HepG2 (cell line): ENCODE results near the gene C14orf119. TPM values are rescaled to one million over a fixed set of nuclear protein-coding genes. Genes with fewer than 3 reads are reported as not detected.

Experiments used
- ATAC-seq: fragments of 200-7000 bp; cut with Tn5 transposase; 3 replicates; pipeline ENCODE4 v1.9.1; 2020; ENCODE audit warnings: mild to moderate bottlenecking, moderate library complexity
- Bru-seq: library from RNA; stranded (reverse); fragments of 400-500 nt; gene quantifications from one replicate; lab custom pipeline; 2021; lab: Mats Ljungman, UMichigan
- BruChase-seq, 2 experiments: library from RNA; stranded (reverse); fragments of 400-500 nt; gene quantifications; one replicate each; lab custom pipeline; 2021; lab: Mats Ljungman, UMichigan
- BruUV-seq: library from RNA; stranded (reverse); fragments of 400-500 nt; replicated peaks from 2 replicates; lab custom pipeline; 2021; lab: Mats Ljungman, UMichigan
- CTCF ChIA-PET: fragments of 300-600 bp; formaldehyde crosslinking; extraction: SDS; loops from one replicate; lab custom pipeline; 2021; ENCODE audit warnings: low total read pairs, inconsistent platforms, low intra/inter-chr PET ratio; lab: Yijun Ruan, JAX
- POLR2A ChIA-PET: fragments of 350-600 bp; sonication (Branson Sonifier 250); formaldehyde crosslinking; loops from one replicate; lab custom pipeline; 2020; ENCODE audit warnings: antibody characterized with exemption, inconsistent platforms; lab: Yijun Ruan, JAX
- DNase-seq: peaks from one replicate; pipeline ENCODE4 v3.0.0-alpha.2; 2015; ENCODE audit warnings: low spot score
- FAIRE-seq: peaks from 3 replicates; lab custom pipeline; 2011; peaks lifted over from hg19 to GRCh38; lab: Jason Lieb, UNC
- H2AFZ ChIP-seq: one replicate; pipeline ENCODE4 v1.6.1; 2011; ENCODE audit warnings: low read length, inconsistent platforms
- H3K27ac ChIP-seq: fragments of 300-600 bp; 3 replicates; pipeline ENCODE4 v1.8.0; 2011; ENCODE audit warnings: mixed run types, mild to moderate bottlenecking, mixed read lengths, low read length, inconsistent platforms; ENCODE audit not compliant: insufficient read depth; ENCODE audit errors: extremely low read length
- H3K27me3 ChIP-seq, 2 experiments: fragments of 200-600 bp in 1 of 2; 2 replicates in 1 of 2; 3 replicates in 1 of 2; pipeline versions ENCODE4 v1.6.0 to v1.8.0; 2011; ENCODE audit warnings: low read length in 2 of 2, mild to moderate bottlenecking in 2 of 2, moderate library complexity in 2 of 2, inconsistent platforms in 1 of 2; ENCODE audit not compliant: insufficient read depth in 2 of 2, control insufficient read depth in 1 of 2
- H3K36me3 ChIP-seq, 2 experiments: fragments of 200-600 bp in 1 of 2; replicated peaks in 1 of 2; 2 replicates in 1 of 2; 3 replicates in 1 of 2; pipeline versions ENCODE4 v1.5.1 to v1.8.0; 2011; ENCODE audit warnings: low read length in 2 of 2, inconsistent platforms in 1 of 2; ENCODE audit not compliant: insufficient read depth in 2 of 2, control insufficient read depth in 1 of 2
- H3K4me1 ChIP-seq: 2 replicates; pipeline ENCODE4 v1.5.1; 2012; ENCODE audit warnings: low read length, inconsistent platforms; ENCODE audit not compliant: insufficient read depth
- H3K4me2 ChIP-seq: 2 replicates; pipeline ENCODE4 v1.6.0; 2011; ENCODE audit warnings: low read depth, low read length, inconsistent platforms
- H3K4me3 ChIP-seq, 3 experiments: fragments of 200-600 bp in 1 of 3; sonication (generic), shearing (Covaris generic) in 1 of 3; replicated peaks in 1 of 3; 2 replicates each; pipeline ENCODE4 v1.5.1; 2011 to 2016; ENCODE audit warnings: low read length in 3 of 3, inconsistent platforms in 2 of 3, low read depth in 2 of 3, mild to moderate bottlenecking in 2 of 3, control low read depth in 1 of 3, mixed read lengths in 1 of 3; ENCODE audit not compliant: insufficient read depth in 1 of 3
- H3K79me2 ChIP-seq: one replicate; pipeline ENCODE4 v1.6.1; 2011; ENCODE audit warnings: low read length, inconsistent platforms; ENCODE audit not compliant: insufficient read depth
- H3K9ac ChIP-seq: 2 replicates; pipeline ENCODE4 v1.6.0; 2011; ENCODE audit warnings: mild to moderate bottlenecking, low read depth, low read length, inconsistent platforms; ENCODE audit not compliant: insufficient read depth
- H3K9me3 ChIP-seq: 2 replicates; pipeline ENCODE4 v1.5.1; 2012; ENCODE audit warnings: mild to moderate bottlenecking, low read length
- H4K20me1 ChIP-seq: 2 replicates; pipeline ENCODE4 v1.6.0; 2011; ENCODE audit warnings: inconsistent platforms, mild to moderate bottlenecking, low read length, moderate library complexity; ENCODE audit not compliant: insufficient read depth
- BCL6 ChIP-seq: IDR thresholded peaks from 2 replicates; pipeline ENCODE4 v1.6.1; 2016; ENCODE audit warnings: missing genetic modification reagents, missing compliant biosample characterization
- MAF1 ChIP-seq: sonication (generic); formaldehyde crosslinking; IDR thresholded peaks from 2 replicates; pipeline ENCODE4 v1.5.0; 2020; ENCODE audit warnings: missing genetic modification reagents, borderline replicate concordance
- PHF5A ChIP-seq: IDR thresholded peaks from one replicate; pipeline ENCODE4 v1.6.1; 2018; ENCODE audit warnings: low read depth, missing genetic modification reagents; ENCODE audit not compliant: unreplicated experiment
- RORA ChIP-seq: sonication (generic); formaldehyde crosslinking; IDR thresholded peaks from 2 replicates; pipeline ENCODE4 v1.5.0; 2020; ENCODE audit warnings: mild to moderate bottlenecking, missing genetic modification reagents, moderate library complexity
- WGBS: methylation state at CpG from one replicate; pipeline ENCODE4 v1.1.6; 2017; ENCODE audit warnings: low lambda C conversion rate; 5-methylcytosine and 5-hydroxymethylcytosine counted together
- in situ Hi-C: cut with HindIII; loops from 2 replicates; pipeline ENCODE4 v1.10.0; 2017; ENCODE audit warnings: low pct_unique_long_range_greater_than_20kb; ENCODE audit not compliant: extremely low pct_ligation_motif_present
- intact Hi-C: fragments of 100-400 bp; cut with micrococcal nuclease; formaldehyde crosslinking; loops from one replicate; pipeline ENCODE4 v1.10.0; 2022; ENCODE audit not compliant: unreplicated experiment
- long read RNA-seq, 2 experiments: library from RNA in 1 of 2; library from polyadenylated mRNA in 1 of 2; stranded (forward) in 1 of 2; unstranded in 1 of 2; transcript quantifications; one replicate each; pipeline ENCODE4 v2.0.0, GENCODE V29; 2019 to 2022
- polyA minus RNA-seq, 3 experiments: library from RNA; depleted of rRNA, polyadenylated mRNA; stranded (reverse); fragments of >200 nt; gene quantifications; 2 replicates each; pipeline ENCODE4 v1.2.3, GENCODE V29; 2011; ENCODE audit warnings: low replicate concordance in 1 of 3
- polyA plus RNA-seq, 8 experiments: library from polyadenylated mRNA; depleted of rRNA in 3 of 8; stranded (reverse) in 7 of 8; unstranded in 1 of 8; fragments of >200 nt; fragmentation: Illumina TruSeq in 4 of 8; extraction: Trizol in 4 of 8; gene quantifications; 2 replicates each; pipeline versions ENCODE4 v1.2.1 to v1.2.3, GENCODE V29; 2011 to 2016; ENCODE audit warnings: low read depth in 4 of 8, missing spikeins in 1 of 8, mixed read lengths in 1 of 8; ENCODE audit not compliant: insufficient read depth in 1 of 8
- total RNA-seq, 5 experiments: library from RNA; depleted of rRNA; stranded (reverse); fragments of >200 nt; fragmentation: Illumina TruSeq; extraction: Trizol; gene quantifications; 2 replicates each; pipeline ENCODE4 v1.2.3, GENCODE V29; 2016; ENCODE audit warnings: low read depth in 1 of 5
- TF ChIP-seq, protein P1 (sequence below): sonication (generic); formaldehyde crosslinking; IDR thresholded peaks from 2 replicates; pipeline ENCODE4 v1.4.0; 2020; ENCODE audit warnings: missing genetic modification reagents

C14orf119 gene, protein sequence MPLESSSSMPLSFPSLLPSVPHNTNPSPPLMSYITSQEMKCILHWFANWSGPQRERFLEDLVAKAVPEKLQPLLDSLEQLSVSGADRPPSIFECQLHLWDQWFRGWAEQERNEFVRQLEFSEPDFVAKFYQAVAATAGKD
- total RNA-seq (2016; rRNA removed; fragmentation: Illumina TruSeq; extraction: Trizol) (206 and 299 TPM in 2 replicates), polyA plus RNA-seq (2011; rRNA removed) (104 and 117 TPM in 2 replicates), polyA minus RNA-seq (2011; rRNA and poly(A)+ RNA removed; ENCODE audit: low replicate concordance) (101 and 161 TPM in 2 replicates), Bru-seq, nascent RNA (percentile 92 among the genes with signal in this experiment), BruChase-seq, experiment 1, labeled RNA remaining after a 6-hour chase (percentile 86 among the genes with signal in this experiment), BruChase-seq, experiment 2, labeled RNA remaining after a 2-hour chase (percentile 93 among the genes with signal in this experiment)
- total RNA-seq (2016; cell fraction: cytosol; rRNA removed; fragmentation: Illumina TruSeq; extraction: Trizol; ENCODE audit: low read depth) = 51.0 and 54.6 TPM in 2 replicates
- 204 and 326 TPM in 2 replicates for total RNA-seq (2016; cell fraction: insoluble cytoplasmic fraction; rRNA removed; fragmentation: Illumina TruSeq; extraction: Trizol)
- total RNA-seq (2016; cell fraction: membrane; rRNA removed; fragmentation: Illumina TruSeq; extraction: Trizol) = 66.2 and 72.9 TPM in 2 replicates
- 67.0 and 72.0 TPM in 2 replicates for total RNA-seq (2016; cell fraction: nucleus; rRNA removed; fragmentation: Illumina TruSeq; extraction: Trizol)
- polyA plus RNA-seq (2011; cell fraction: cytosol; rRNA removed) = 125 and 157 TPM in 2 replicates
- 52.9 and 72.4 TPM in 2 replicates for polyA plus RNA-seq (2011; cell fraction: nucleus; rRNA removed)
- polyA plus RNA-seq (2012) = 79.1 and 104 TPM in 2 replicates
- 39.1 and 40.5 TPM in 2 replicates for polyA plus RNA-seq (2016; cell fraction: cytosol; fragmentation: Illumina TruSeq; extraction: Trizol; ENCODE audit: low read depth)
- polyA plus RNA-seq (2016; cell fraction: insoluble cytoplasmic fraction; fragmentation: Illumina TruSeq; extraction: Trizol; ENCODE audit: low read depth) = 290 and 316 TPM in 2 replicates
- polyA plus RNA-seq (2016; cell fraction: membrane; fragmentation: Illumina TruSeq; extraction: Trizol; ENCODE audit: low read depth) = 46.1 and 51.5 TPM in 2 replicates
- 112 and 120 TPM in 2 replicates for polyA plus RNA-seq (2016; cell fraction: nucleus; fragmentation: Illumina TruSeq; extraction: Trizol; ENCODE audit: insufficient read depth, low read depth)
- 54.7 and 61.1 TPM in 2 replicates for polyA minus RNA-seq (2011; cell fraction: cytosol; rRNA and poly(A)+ RNA removed)
- 24.1 and 38.5 TPM in 2 replicates for polyA minus RNA-seq (2011; cell fraction: nucleus; rRNA and poly(A)+ RNA removed)
- long read RNA-seq, experiment 1, transcript C14orf119-201 (2 exons, 3,660 nt) = major isoform, 310 of 337 reads
- long read RNA-seq, experiment 1, partial matches to known transcripts = 0 of 337 reads
- long read RNA-seq, experiment 1, other reads (novel, unspliced or antisense) = 23 of 337 reads
- long read RNA-seq, experiment 2, transcript C14orf119-202 (2 exons, 725 nt) = minor isoform, 5 of 394 reads
- long read RNA-seq, experiment 2, transcript C14orf119-201 (2 exons, 3,660 nt) = major isoform, 309 of 394 reads
- long read RNA-seq, experiment 2, partial matches to known transcripts = 0 of 394 reads
- long read RNA-seq, experiment 2, other reads (novel, unspliced or antisense) = 80 of 394 reads

DNA sequence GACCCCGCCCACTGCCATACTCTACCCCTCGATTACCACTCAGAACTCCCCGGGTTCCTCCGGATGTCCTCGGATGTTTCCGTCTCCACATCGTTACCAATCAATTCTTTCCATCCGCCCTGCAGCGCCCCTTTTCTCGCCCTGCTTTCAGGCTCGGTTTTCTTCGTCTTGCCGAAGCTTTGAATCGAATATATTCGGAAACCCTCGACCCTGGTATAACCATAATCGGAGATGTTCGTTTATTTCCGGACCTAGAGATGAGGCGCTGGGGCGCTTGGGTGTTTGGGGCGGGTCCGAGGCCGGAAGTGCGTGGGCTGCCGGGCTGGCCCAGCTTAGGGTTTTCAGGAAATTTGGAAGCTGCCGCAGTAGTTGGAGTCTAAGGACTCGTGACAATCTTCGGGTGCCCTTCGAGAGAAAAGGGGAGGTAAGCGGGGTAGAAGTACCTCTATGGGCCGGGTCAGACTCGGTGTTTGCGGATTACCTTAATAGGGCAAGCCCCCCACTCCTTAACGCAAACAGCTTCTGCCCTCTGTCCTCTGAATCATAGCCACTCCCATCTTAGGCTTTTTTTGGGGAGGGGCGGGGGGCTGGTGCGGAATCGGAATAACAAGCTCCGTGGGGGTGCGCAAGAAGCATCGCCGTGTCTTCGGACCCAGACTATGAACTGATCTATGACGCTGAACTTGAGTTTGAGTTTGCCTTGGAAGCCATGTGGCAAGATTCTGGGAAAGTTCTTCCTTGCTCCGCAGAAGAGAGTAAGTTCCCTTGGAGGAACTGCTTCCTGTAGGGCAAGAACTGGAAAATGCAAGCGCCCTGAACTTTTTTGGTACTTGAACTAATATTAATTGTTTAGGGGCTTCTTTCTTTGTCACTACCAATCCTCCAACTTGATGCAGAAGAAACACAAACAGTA, at the start of gene C14orf119:
Gene C14orf119 (plus strand): TSS at position 310 of the 913 bp plus-strand sequence. CDS start 2,154 bp downstream, outside the sequence.
- DNase-seq (peak; percentile 100), ATAC-seq (peak; percentile 92), FAIRE-seq (peak; percentile 97)
- Histone ChIP-seq H3K9me3 (no peaks in the 10 kb centered on the region), H3K36me3 (peaks cover 25 to 53% of the 10 kb centered on the region in 2 experiments), H3K27ac (peak within 1 kb of the TSS; percentile 89), H3K4me1 (peaks cover 37% of the 10 kb centered on the region), H3K27me3 (no peaks in the 10 kb centered on the region; a peak in 1 of 5 replicates), H3K4me3 (peak within 1 kb of the TSS; percentile 71 to 96 (median 95)), H3K79me2 (peaks cover 69% of the 10 kb centered on the region), H4K20me1 (peaks cover 26% of the 10 kb centered on the region), H2AFZ (peak within 1 kb of the TSS; percentile 54), H3K4me2 (peak within 1 kb of the TSS; percentile 83), H3K9ac (peak within 1 kb of the TSS; percentile 96)
- BruUV-seq = TSS peak; percentile 81
- WGBS = under 1% methylated on average over 46 of the region's 46 CpGs
- ChIA-PET CTCF (interaction anchor here (1.9 to 3.0 kb wide), 3 partner anchors 18 to 27 kb away, joined by 7 to 20 read pairs (median 7); no protein-coding TSS in a partner anchor), POLR2A (interaction anchor here (0.6 to 3.6 kb wide), 110 partner anchors 10 to 1941 kb away, joined by 3 to 146 read pairs (median 5); partner anchors contain the start of genes AJUBA, BCL2L2, CARMIL3 and CBLN3)
- intact Hi-C loops (loop anchor here (1.0 to 10.0 kb wide), 3 partner anchors 61 to 1019 kb away; partner anchors contain the start of genes DCAF11, HOMEZ, NRL and PSMB5), in situ Hi-C loops (no loop called here)
- TF ChIP-seq MAF1 (CRISPR knock-in tag) (peak; percentile 64), PHF5A (no peak), BCL6 (CRISPR knock-in tag) (peak; percentile 90), RORA (CRISPR knock-in tag) (no peak)
- TF ChIP-seq, protein P1, sequence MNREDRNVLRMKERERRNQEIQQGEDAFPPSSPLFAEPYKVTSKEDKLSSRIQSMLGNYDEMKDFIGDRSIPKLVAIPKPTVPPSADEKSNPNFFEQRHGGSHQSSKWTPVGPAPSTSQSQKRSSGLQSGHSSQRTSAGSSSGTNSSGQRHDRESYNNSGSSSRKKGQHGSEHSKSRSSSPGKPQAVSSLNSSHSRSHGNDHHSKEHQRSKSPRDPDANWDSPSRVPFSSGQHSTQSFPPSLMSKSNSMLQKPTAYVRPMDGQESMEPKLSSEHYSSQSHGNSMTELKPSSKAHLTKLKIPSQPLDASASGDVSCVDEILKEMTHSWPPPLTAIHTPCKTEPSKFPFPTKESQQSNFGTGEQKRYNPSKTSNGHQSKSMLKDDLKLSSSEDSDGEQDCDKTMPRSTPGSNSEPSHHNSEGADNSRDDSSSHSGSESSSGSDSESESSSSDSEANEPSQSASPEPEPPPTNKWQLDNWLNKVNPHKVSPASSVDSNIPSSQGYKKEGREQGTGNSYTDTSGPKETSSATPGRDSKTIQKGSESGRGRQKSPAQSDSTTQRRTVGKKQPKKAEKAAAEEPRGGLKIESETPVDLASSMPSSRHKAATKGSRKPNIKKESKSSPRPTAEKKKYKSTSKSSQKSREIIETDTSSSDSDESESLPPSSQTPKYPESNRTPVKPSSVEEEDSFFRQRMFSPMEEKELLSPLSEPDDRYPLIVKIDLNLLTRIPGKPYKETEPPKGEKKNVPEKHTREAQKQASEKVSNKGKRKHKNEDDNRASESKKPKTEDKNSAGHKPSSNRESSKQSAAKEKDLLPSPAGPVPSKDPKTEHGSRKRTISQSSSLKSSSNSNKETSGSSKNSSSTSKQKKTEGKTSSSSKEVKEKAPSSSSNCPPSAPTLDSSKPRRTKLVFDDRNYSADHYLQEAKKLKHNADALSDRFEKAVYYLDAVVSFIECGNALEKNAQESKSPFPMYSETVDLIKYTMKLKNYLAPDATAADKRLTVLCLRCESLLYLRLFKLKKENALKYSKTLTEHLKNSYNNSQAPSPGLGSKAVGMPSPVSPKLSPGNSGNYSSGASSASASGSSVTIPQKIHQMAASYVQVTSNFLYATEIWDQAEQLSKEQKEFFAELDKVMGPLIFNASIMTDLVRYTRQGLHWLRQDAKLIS = peak; percentile 68; the same call in 1 of the 2 replicates
